HEK293 (cell line): ENCODE results near the gene SPRED2.

Experiments used
- KLF9 ChIP-seq: fragments of 450-650 bp; formaldehyde crosslinking; IDR thresholded peaks from 2 replicates; pipeline ENCODE4 v1.5.1; 2016; ENCODE audit warnings: missing biosample characterization, missing genetic modification characterization, low read depth
- MYNN ChIP-seq: fragments of 450-650 bp; formaldehyde crosslinking; IDR thresholded peaks from 2 replicates; pipeline ENCODE4 v1.5.1; 2016; ENCODE audit warnings: missing biosample characterization, missing genetic modification characterization, borderline replicate concordance
- ZNF274 ChIP-seq, 2 experiments: fragments of 200-500 bp in 1 of 2; fragments of 450-650 bp in 1 of 2; sonication (Bioruptor generic) in 1 of 2; formaldehyde crosslinking in 1 of 2; IDR thresholded peaks; 2 replicates each; pipeline versions ENCODE4 v1.5.1 to v1.6.1; 2014 to 2016; ENCODE audit warnings: borderline replicate concordance in 1 of 2, inconsistent platforms in 1 of 2, low read length in 1 of 2, missing biosample characterization in 1 of 2, missing genetic modification characterization in 1 of 2
- TF ChIP-seq, protein P1 (sequence below): fragments of 450-650 bp; formaldehyde crosslinking; IDR thresholded peaks from 2 replicates; pipeline ENCODE4 v1.5.1; 2016; ENCODE audit warnings: missing biosample characterization, missing genetic modification characterization, borderline replicate concordance
- TF ChIP-seq, protein P2 (sequence below): fragments of 450-650 bp; formaldehyde crosslinking; IDR thresholded peaks from 2 replicates; pipeline ENCODE4 v1.5.1; 2016; ENCODE audit warnings: missing biosample characterization, missing genetic modification characterization
- TF ChIP-seq, protein P3 (sequence below): fragments of 450-650 bp; formaldehyde crosslinking; IDR thresholded peaks from 2 replicates; pipeline ENCODE4 v1.5.1; 2016; ENCODE audit warnings: missing biosample characterization, missing genetic modification characterization

DNA sequence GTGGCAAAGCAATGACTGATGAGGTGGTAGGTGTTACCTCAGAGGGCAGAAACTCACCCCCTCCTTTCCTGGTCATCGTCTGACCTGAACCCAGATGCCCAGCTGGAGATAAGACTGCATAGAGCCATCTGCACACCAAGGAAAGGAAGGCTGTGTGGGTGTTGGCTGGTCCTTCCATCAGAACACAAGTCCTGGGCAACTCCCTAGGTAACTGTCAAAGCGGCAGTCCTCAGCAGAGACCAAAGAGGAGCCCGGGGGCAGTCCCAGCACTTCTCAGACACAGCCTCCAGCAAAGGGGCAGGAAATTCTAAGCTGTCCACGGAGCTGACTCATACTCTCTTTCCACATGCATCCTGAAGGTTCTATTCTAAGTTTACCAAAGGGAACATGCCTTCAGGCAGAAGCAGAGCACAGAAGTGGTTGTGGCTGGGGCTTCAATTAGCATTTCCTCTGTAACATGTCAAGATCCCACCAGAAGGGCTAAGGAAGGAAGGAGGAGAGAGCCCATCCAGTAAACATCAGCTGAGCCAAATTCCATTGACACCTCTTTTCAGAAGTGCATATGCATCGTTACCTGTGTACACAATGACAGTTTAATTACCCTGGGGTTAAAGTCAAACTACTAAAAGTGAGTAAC, 54.7 kb downstream of the SPRED2 start:
- TF ChIP-seq MYNN (tag by site-specific recombination) (no peak), ZNF274 (IDR thresholded peaks at IDR 0.05; ENCODE audit: low read length) (no peak), ZNF274 (tag by site-specific recombination; IDR thresholded peaks at IDR 0.05; ENCODE audit: borderline replicate concordance) (no peak), KLF9 (tag by site-specific recombination) (no peak)
- TF ChIP-seq, protein P1, sequence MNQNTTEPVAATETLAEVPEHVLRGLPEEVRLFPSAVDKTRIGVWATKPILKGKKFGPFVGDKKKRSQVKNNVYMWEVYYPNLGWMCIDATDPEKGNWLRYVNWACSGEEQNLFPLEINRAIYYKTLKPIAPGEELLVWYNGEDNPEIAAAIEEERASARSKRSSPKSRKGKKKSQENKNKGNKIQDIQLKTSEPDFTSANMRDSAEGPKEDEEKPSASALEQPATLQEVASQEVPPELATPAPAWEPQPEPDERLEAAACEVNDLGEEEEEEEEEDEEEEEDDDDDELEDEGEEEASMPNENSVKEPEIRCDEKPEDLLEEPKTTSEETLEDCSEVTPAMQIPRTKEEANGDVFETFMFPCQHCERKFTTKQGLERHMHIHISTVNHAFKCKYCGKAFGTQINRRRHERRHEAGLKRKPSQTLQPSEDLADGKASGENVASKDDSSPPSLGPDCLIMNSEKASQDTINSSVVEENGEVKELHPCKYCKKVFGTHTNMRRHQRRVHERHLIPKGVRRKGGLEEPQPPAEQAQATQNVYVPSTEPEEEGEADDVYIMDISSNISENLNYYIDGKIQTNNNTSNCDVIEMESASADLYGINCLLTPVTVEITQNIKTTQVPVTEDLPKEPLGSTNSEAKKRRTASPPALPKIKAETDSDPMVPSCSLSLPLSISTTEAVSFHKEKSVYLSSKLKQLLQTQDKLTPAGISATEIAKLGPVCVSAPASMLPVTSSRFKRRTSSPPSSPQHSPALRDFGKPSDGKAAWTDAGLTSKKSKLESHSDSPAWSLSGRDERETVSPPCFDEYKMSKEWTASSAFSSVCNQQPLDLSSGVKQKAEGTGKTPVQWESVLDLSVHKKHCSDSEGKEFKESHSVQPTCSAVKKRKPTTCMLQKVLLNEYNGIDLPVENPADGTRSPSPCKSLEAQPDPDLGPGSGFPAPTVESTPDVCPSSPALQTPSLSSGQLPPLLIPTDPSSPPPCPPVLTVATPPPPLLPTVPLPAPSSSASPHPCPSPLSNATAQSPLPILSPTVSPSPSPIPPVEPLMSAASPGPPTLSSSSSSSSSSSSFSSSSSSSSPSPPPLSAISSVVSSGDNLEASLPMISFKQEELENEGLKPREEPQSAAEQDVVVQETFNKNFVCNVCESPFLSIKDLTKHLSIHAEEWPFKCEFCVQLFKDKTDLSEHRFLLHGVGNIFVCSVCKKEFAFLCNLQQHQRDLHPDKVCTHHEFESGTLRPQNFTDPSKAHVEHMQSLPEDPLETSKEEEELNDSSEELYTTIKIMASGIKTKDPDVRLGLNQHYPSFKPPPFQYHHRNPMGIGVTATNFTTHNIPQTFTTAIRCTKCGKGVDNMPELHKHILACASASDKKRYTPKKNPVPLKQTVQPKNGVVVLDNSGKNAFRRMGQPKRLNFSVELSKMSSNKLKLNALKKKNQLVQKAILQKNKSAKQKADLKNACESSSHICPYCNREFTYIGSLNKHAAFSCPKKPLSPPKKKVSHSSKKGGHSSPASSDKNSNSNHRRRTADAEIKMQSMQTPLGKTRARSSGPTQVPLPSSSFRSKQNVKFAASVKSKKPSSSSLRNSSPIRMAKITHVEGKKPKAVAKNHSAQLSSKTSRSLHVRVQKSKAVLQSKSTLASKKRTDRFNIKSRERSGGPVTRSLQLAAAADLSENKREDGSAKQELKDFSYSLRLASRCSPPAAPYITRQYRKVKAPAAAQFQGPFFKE (tag by site-specific recombination), result no peak
- TF ChIP-seq, protein P2, sequence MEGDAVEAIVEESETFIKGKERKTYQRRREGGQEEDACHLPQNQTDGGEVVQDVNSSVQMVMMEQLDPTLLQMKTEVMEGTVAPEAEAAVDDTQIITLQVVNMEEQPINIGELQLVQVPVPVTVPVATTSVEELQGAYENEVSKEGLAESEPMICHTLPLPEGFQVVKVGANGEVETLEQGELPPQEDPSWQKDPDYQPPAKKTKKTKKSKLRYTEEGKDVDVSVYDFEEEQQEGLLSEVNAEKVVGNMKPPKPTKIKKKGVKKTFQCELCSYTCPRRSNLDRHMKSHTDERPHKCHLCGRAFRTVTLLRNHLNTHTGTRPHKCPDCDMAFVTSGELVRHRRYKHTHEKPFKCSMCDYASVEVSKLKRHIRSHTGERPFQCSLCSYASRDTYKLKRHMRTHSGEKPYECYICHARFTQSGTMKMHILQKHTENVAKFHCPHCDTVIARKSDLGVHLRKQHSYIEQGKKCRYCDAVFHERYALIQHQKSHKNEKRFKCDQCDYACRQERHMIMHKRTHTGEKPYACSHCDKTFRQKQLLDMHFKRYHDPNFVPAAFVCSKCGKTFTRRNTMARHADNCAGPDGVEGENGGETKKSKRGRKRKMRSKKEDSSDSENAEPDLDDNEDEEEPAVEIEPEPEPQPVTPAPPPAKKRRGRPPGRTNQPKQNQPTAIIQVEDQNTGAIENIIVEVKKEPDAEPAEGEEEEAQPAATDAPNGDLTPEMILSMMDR (tag by site-specific recombination), result no peak
- TF ChIP-seq, protein P3, sequence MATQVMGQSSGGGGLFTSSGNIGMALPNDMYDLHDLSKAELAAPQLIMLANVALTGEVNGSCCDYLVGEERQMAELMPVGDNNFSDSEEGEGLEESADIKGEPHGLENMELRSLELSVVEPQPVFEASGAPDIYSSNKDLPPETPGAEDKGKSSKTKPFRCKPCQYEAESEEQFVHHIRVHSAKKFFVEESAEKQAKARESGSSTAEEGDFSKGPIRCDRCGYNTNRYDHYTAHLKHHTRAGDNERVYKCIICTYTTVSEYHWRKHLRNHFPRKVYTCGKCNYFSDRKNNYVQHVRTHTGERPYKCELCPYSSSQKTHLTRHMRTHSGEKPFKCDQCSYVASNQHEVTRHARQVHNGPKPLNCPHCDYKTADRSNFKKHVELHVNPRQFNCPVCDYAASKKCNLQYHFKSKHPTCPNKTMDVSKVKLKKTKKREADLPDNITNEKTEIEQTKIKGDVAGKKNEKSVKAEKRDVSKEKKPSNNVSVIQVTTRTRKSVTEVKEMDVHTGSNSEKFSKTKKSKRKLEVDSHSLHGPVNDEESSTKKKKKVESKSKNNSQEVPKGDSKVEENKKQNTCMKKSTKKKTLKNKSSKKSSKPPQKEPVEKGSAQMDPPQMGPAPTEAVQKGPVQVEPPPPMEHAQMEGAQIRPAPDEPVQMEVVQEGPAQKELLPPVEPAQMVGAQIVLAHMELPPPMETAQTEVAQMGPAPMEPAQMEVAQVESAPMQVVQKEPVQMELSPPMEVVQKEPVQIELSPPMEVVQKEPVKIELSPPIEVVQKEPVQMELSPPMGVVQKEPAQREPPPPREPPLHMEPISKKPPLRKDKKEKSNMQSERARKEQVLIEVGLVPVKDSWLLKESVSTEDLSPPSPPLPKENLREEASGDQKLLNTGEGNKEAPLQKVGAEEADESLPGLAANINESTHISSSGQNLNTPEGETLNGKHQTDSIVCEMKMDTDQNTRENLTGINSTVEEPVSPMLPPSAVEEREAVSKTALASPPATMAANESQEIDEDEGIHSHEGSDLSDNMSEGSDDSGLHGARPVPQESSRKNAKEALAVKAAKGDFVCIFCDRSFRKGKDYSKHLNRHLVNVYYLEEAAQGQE, result no peak
